ENCODE data around the gene ADCYAP1. TPM values are rescaled to one million over a fixed set of nuclear protein-coding genes. Genes with fewer than 3 reads are reported as not detected.

Gene ADCYAP1
- total RNA-seq, 1 experiment from 2014 or later = not detected

- H3K4me3 Mint-ChIP-seq = no peak overlapping the region
- H3K27me3 ChIP-seq (ENCODE audit: insufficient read depth, low read length) = no peaks in the 10 kb centered on the region
- H2AFZ ChIP-seq (ENCODE audit: low read length) = no peak overlapping the region
- H3K79me2 ChIP-seq (ENCODE audit: insufficient read depth, low read length) = no peaks in the 10 kb centered on the region
- H3K9me3 Mint-ChIP-seq = no peaks in the 10 kb centered on the region; a peak in 2 of 5 replicates
- H2BK120ac ChIP-seq (ENCODE audit: low read depth, low read length, poor library complexity, severe bottlenecking) = no peak overlapping the region
- no peaks in the 10 kb centered on the region for H4K20me1 ChIP-seq (ENCODE audit: control insufficient read depth, insufficient read depth, insufficient read length)
- H4K5ac ChIP-seq (ENCODE audit: insufficient read length, low read depth, low read length) = no peak overlapping the region
- H3K4me1 Mint-ChIP-seq = peaks cover 2 to 7% of the 10 kb centered on the region in 2 experiments
- no peak overlapping the region; the same call in 1 of the 2 replicates for H3K14ac ChIP-seq (ENCODE audit: insufficient read depth, low read length)
- H3K27ac ChIP-seq (ENCODE audit: insufficient read length, low read depth, low read length) = no peak overlapping the region
- DNase-seq = no peak
- H2BK5ac ChIP-seq (ENCODE audit: insufficient read length, low read length) = no peak overlapping the region
- H3K23me2 ChIP-seq (ENCODE audit: insufficient read length, low read depth, low read length, poor library complexity, severe bottlenecking) = no peaks in the 10 kb centered on the region
- no peak overlapping the region; a peak in 1 of 7 replicates for H3K27ac Mint-ChIP-seq
- no peak for TF ChIP-seq CTCF (conservative IDR thresholded peaks at IDR 0.05)
- H3T11ph ChIP-seq (ENCODE audit: low read length) = no peak overlapping the region
- H3K9me3 ChIP-seq (ENCODE audit: control insufficient read depth, low read depth, low read length) = no peaks in the 10 kb centered on the region
- no peak overlapping the region for H3K4ac ChIP-seq (ENCODE audit: low read depth, low read length)
- peaks cover 4% of the 10 kb centered on the region for H3K27me3 Mint-ChIP-seq (ENCODE audit: low read depth)
- H4K8ac ChIP-seq (replicated peaks; ENCODE audit: insufficient read length, low read depth, low read length) = no peak overlapping the region
- H3K4me1 ChIP-seq (ENCODE audit: insufficient read depth, low read length) = no peaks in the 10 kb centered on the region
- H3K4me2 ChIP-seq (ENCODE audit: insufficient read depth, insufficient read length, low read length) = no peak overlapping the region
- no peak overlapping the region for H2BK15ac ChIP-seq (ENCODE audit: low read depth, low read length)
- H2AK5ac ChIP-seq (ENCODE audit: insufficient read length, low read length) = no peak overlapping the region
- no peak overlapping the region for H3K18ac ChIP-seq (ENCODE audit: insufficient read length, low read depth, low read length)
- H4K91ac ChIP-seq (ENCODE audit: insufficient read length, low read depth, low read length) = no peak overlapping the region
- no CpG with 5 or more reads among the region's 9 CpGs for WGBS (ENCODE audit: extremely low coverage, insufficient read length, low lambda C conversion rate)
- peaks cover 0 to 2% (median 0%) of the 10 kb centered on the region in 3 experiments; a peak in 1 of 7 replicates for H3K36me3 Mint-ChIP-seq (ENCODE audit: insufficient read depth in 1 of 3, low read depth in 3 of 3)
- H3K23ac ChIP-seq (ENCODE audit: insufficient read length, low read depth, low read length) = no peak overlapping the region
- no peak overlapping the region for H3K9ac ChIP-seq (ENCODE audit: extremely low read depth, insufficient read length, low read length)
- no peaks in the 10 kb centered on the region for H3K79me1 ChIP-seq (ENCODE audit: insufficient read depth, low read depth, low read length, poor library complexity, severe bottlenecking)
- no peak overlapping the region for H3K56ac ChIP-seq (ENCODE audit: insufficient read length, low read depth, low read length)
- H2BK12ac ChIP-seq (ENCODE audit: insufficient read length, low read depth, low read length) = no peak overlapping the region
- no peak overlapping the region for H2BK20ac ChIP-seq (ENCODE audit: low read depth, low read length, poor library complexity, severe bottlenecking)
Observed at GRCh38 chr18:949724-950631, 45.3 kb downstream of the ADCYAP1 start.
